HepG2 (cell line): ENCODE results near the gene LYPD1.

Source experiments
- GABPA ChIP-seq, 2 experiments: IDR thresholded peaks; 2 replicates each; pipeline ENCODE4 v1.6.1; 2011 to 2016; ENCODE audit warnings: low read depth in 2 of 2, low read length in 1 of 2, missing biosample characterization in 1 of 2, missing genetic modification characterization in 1 of 2
- MTA3 ChIP-seq: sonication (generic); formaldehyde crosslinking; IDR thresholded peaks from 2 replicates; pipeline ENCODE4 v1.4.0; 2020; ENCODE audit warnings: missing genetic modification reagents
- RBAK ChIP-seq: sonication (generic); formaldehyde crosslinking; IDR thresholded peaks from 2 replicates; pipeline ENCODE4 v1.5.1; 2020; ENCODE audit warnings: mild to moderate bottlenecking, missing genetic modification reagents
- RFX3 ChIP-seq: IDR thresholded peaks from 2 replicates; pipeline ENCODE4 v1.6.1; 2016; ENCODE audit warnings: missing biosample characterization, missing genetic modification reagents
- SAP130 ChIP-seq: IDR thresholded peaks from 2 replicates; pipeline ENCODE4 v1.6.1; 2016; ENCODE audit warnings: low read depth
- SMAD3 ChIP-seq: sonication (generic); formaldehyde crosslinking; IDR thresholded peaks from 2 replicates; pipeline ENCODE4 v1.4.0; 2020; ENCODE audit warnings: missing genetic modification reagents
- TAF1 ChIP-seq: sonication (generic); formaldehyde crosslinking; IDR thresholded peaks from 2 replicates; pipeline ENCODE4 v1.4.0; 2020; ENCODE audit warnings: missing genetic modification reagents
- ZNF552 ChIP-seq: sonication (generic); formaldehyde crosslinking; IDR thresholded peaks from 2 replicates; pipeline ENCODE4 v1.9.0; 2022; ENCODE audit warnings: missing genetic modification reagents, mild to moderate bottlenecking, borderline replicate concordance
- ZSCAN12 ChIP-seq: sonication (generic); formaldehyde crosslinking; IDR thresholded peaks from 2 replicates; pipeline ENCODE4 v1.9.0; 2021; ENCODE audit warnings: mild to moderate bottlenecking, missing genetic modification reagents
- TF ChIP-seq, protein P1 (sequence below): sonication (generic); formaldehyde crosslinking; IDR thresholded peaks from 2 replicates; pipeline ENCODE4 v1.4.0; 2020; ENCODE audit warnings: missing genetic modification reagents
- TF ChIP-seq, protein P2 (sequence below): sonication (generic); formaldehyde crosslinking; IDR thresholded peaks from 2 replicates; pipeline ENCODE4 v1.5.0; 2020; ENCODE audit warnings: mild to moderate bottlenecking, missing genetic modification reagents, moderate library complexity

DNA sequence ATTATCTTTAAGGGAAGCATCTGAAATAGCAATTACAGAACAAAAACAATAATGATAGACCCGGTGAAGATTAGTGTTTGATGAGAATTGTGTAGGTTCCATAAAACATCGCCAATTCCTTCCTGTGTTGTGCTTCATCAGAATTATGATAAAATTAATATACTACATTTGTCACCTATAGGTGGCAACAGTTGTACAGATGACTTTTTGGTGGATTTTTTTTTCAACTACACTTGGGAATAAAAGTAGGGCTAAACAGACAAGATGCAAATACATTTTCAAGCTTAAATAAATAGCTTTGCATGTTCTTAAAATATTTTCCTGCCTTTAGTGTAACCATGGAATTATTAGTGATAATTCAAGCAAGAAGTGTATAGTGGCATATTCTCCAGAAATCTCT, 7.0 kb upstream of the LYPD1 start:
- no peak for TF ChIP-seq TAF1 (CRISPR knock-in tag)
- TF ChIP-seq RFX3: no peak
- TF ChIP-seq SAP130 (CRISPR knock-in tag): no peak
- TF ChIP-seq SMAD3: no peak
- TF ChIP-seq, protein P1, sequence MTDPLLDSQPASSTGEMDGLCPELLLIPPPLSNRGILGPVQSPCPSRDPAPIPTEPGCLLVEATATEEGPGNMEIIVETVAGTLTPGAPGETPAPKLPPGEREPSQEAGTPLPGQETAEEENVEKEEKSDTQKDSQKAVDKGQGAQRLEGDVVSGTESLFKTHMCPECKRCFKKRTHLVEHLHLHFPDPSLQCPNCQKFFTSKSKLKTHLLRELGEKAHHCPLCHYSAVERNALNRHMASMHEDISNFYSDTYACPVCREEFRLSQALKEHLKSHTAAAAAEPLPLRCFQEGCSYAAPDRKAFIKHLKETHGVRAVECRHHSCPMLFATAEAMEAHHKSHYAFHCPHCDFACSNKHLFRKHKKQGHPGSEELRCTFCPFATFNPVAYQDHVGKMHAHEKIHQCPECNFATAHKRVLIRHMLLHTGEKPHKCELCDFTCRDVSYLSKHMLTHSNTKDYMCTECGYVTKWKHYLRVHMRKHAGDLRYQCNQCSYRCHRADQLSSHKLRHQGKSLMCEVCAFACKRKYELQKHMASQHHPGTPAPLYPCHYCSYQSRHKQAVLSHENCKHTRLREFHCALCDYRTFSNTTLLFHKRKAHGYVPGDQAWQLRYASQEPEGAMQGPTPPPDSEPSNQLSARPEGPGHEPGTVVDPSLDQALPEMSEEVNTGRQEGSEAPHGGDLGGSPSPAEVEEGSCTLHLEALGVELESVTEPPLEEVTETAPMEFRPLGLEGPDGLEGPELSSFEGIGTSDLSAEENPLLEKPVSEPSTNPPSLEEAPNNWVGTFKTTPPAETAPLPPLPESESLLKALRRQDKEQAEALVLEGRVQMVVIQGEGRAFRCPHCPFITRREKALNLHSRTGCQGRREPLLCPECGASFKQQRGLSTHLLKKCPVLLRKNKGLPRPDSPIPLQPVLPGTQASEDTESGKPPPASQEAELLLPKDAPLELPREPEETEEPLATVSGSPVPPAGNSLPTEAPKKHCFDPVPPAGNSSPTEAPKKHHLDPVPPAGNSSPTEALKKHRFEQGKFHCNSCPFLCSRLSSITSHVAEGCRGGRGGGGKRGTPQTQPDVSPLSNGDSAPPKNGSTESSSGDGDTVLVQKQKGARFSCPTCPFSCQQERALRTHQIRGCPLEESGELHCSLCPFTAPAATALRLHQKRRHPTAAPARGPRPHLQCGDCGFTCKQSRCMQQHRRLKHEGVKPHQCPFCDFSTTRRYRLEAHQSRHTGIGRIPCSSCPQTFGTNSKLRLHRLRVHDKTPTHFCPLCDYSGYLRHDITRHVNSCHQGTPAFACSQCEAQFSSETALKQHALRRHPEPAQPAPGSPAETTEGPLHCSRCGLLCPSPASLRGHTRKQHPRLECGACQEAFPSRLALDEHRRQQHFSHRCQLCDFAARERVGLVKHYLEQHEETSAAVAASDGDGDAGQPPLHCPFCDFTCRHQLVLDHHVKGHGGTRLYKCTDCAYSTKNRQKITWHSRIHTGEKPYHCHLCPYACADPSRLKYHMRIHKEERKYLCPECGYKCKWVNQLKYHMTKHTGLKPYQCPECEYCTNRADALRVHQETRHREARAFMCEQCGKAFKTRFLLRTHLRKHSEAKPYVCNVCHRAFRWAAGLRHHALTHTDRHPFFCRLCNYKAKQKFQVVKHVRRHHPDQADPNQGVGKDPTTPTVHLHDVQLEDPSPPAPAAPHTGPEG (CRISPR knock-in tag): no peak
- no peak for TF ChIP-seq GABPA (IDR thresholded peaks at IDR 0.05; ENCODE audit: low read depth, low read length)
- TF ChIP-seq GABPA (CRISPR knock-in tag; IDR thresholded peaks at IDR 0.05; ENCODE audit: low read depth): no peak
- TF ChIP-seq MTA3 (CRISPR knock-in tag): no peak
- TF ChIP-seq ZNF552 (CRISPR knock-in tag): no peak
- TF ChIP-seq, protein P2, sequence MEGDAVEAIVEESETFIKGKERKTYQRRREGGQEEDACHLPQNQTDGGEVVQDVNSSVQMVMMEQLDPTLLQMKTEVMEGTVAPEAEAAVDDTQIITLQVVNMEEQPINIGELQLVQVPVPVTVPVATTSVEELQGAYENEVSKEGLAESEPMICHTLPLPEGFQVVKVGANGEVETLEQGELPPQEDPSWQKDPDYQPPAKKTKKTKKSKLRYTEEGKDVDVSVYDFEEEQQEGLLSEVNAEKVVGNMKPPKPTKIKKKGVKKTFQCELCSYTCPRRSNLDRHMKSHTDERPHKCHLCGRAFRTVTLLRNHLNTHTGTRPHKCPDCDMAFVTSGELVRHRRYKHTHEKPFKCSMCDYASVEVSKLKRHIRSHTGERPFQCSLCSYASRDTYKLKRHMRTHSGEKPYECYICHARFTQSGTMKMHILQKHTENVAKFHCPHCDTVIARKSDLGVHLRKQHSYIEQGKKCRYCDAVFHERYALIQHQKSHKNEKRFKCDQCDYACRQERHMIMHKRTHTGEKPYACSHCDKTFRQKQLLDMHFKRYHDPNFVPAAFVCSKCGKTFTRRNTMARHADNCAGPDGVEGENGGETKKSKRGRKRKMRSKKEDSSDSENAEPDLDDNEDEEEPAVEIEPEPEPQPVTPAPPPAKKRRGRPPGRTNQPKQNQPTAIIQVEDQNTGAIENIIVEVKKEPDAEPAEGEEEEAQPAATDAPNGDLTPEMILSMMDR (CRISPR knock-in tag): no peak
- TF ChIP-seq ZSCAN12 (CRISPR knock-in tag): no peak
- TF ChIP-seq RBAK: no peak
